SU-DHL-6 (cell line): ENCODE results near the gene NOD1.

Experiments
- H2AFZ ChIP-seq: fragments of 200-600 bp; sonication (generic); 2 replicates; pipeline ENCODE4 v1.6.1; 2014; ENCODE audit warnings: low read depth, mild to moderate bottlenecking, moderate library complexity, mixed read lengths, antibody characterized with exemption, low read length; ENCODE audit not compliant: severe bottlenecking
- H3F3A ChIP-seq: fragments of 200-600 bp; shearing (Covaris generic); 2 replicates; pipeline ENCODE4 v1.6.0; 2016; ENCODE audit warnings: antibody characterized with exemption, mild to moderate bottlenecking; ENCODE audit not compliant: insufficient read depth
- H3K27ac ChIP-seq: fragments of 200-600 bp; sonication (generic); 2 replicates; pipeline ENCODE4 v1.5.1; 2016; ENCODE audit warnings: low read depth, mild to moderate bottlenecking, low read length, moderate library complexity, mixed read lengths
- H3K27me3 ChIP-seq: fragments of 200-600 bp; sonication (generic), shearing (Covaris generic); 2 replicates; pipeline ENCODE4 v1.6.0; 2014; ENCODE audit warnings: mild to moderate bottlenecking, low read length
- H3K36me3 ChIP-seq: fragments of 200-600 bp; sonication (generic); 2 replicates; pipeline ENCODE4 v1.6.1; 2014; ENCODE audit warnings: mild to moderate bottlenecking, low read length, mixed read lengths
- H3K4me2 ChIP-seq: fragments of 300-600, 200-600 bp; shearing (Covaris generic), sonication (generic); 2 replicates; pipeline ENCODE4 v1.6.0; 2014; ENCODE audit warnings: low read length, low read depth, mild to moderate bottlenecking; ENCODE audit not compliant: poor library complexity, severe bottlenecking
- H3K4me3 ChIP-seq: fragments of 200-600 bp; sonication (generic); 2 replicates; pipeline ENCODE4 v1.5.1; 2014; ENCODE audit warnings: antibody characterized with exemption, low read length, mild to moderate bottlenecking, mixed read lengths; ENCODE audit not compliant: insufficient read depth, poor library complexity, severe bottlenecking
- H3K79me2 ChIP-seq: fragments of 200-600 bp; sonication (generic); 2 replicates; pipeline ENCODE4 v1.6.1; 2014; ENCODE audit warnings: mild to moderate bottlenecking, low read length, moderate library complexity; ENCODE audit not compliant: insufficient read depth
- H3K9ac ChIP-seq: fragments of 200-600 bp; sonication (generic); 2 replicates; pipeline ENCODE4 v1.7.0; 2014; ENCODE audit warnings: mild to moderate bottlenecking, low read length
- H3K9me2 ChIP-seq: fragments of 200-600 bp; sonication (generic); replicated peaks from 2 replicates; pipeline ENCODE4 v1.6.1; 2014; ENCODE audit warnings: low read length; ENCODE audit not compliant: insufficient read depth
- H3K9me3 ChIP-seq: fragments of 200-600 bp; sonication (generic); 2 replicates; pipeline ENCODE4 v1.6.1; 2014; ENCODE audit warnings: low read length, mixed read lengths; ENCODE audit not compliant: insufficient read depth
- H4K20me1 ChIP-seq: fragments of 200-600 bp; sonication (generic); 2 replicates; pipeline ENCODE4 v1.6.1; 2014; ENCODE audit warnings: low read depth, mild to moderate bottlenecking, antibody characterized with exemption, low read length, moderate library complexity, mixed read lengths
- CTCF ChIP-seq: fragments of 200-600 bp; sonication (generic); IDR thresholded peaks from one replicate; pipeline ENCODE4 v1.5.1; 2017; ENCODE audit warnings: antibody characterized with exemption, mild to moderate bottlenecking, low read length, moderate library complexity; ENCODE audit not compliant: insufficient read depth, poor library complexity, severe bottlenecking
- EZH2phosphoT487 ChIP-seq: fragments of 200-600 bp; sonication (generic), shearing (Covaris generic); conservative IDR thresholded peaks from 2 replicates; pipeline ENCODE4 v1.6.1; 2018; ENCODE audit warnings: mild to moderate bottlenecking, antibody characterized with exemption, low read length, moderate library complexity, mixed read lengths

The NOD1 gene

GRCh38 chr7:30453016-30453415 lies 25.6 kb downstream of the NOD1 start:
- Histone ChIP-seq H3K4me2 (no peak overlapping the region), H3K9me3 (no peaks in the 10 kb centered on the region), H3K27ac (no peak overlapping the region), H3K27me3 (no peaks in the 10 kb centered on the region), H2AFZ (no peak overlapping the region), H3F3A (no peaks in the 10 kb centered on the region), H3K9ac (no peak overlapping the region), H4K20me1 (no peaks in the 10 kb centered on the region), H3K36me3 (no peaks in the 10 kb centered on the region), H3K9me2 (no peaks in the 10 kb centered on the region), H3K4me3 (no peak overlapping the region), H3K79me2 (no peaks in the 10 kb centered on the region)
- no peak for TF ChIP-seq CTCF
- TF ChIP-seq EZH2phosphoT487, result no peak

- Histone ChIP-seq H4K20me1 (no peaks in the 10 kb centered on the region), H3K4me3 (no peak overlapping the region), H3K27me3 (no peaks in the 10 kb centered on the region), H3F3A (no peaks in the 10 kb centered on the region), H3K27ac (no peak overlapping the region), H3K9me3 (no peaks in the 10 kb centered on the region), H3K9me2 (no peaks in the 10 kb centered on the region), H3K36me3 (no peaks in the 10 kb centered on the region), H3K9ac (no peak overlapping the region), H3K79me2 (no peaks in the 10 kb centered on the region), H2AFZ (no peak overlapping the region), H3K4me2 (no peak overlapping the region)
- TF ChIP-seq EZH2phosphoT487, result no peak
- TF ChIP-seq CTCF, result no peak
These were observed 26.2 kb downstream of the NOD1 start for GRCh38 chr7:30452280-30452930.

GRCh38 chr7:30451539-30452279 lies 26.9 kb downstream of the NOD1 start:
- no peaks in the 10 kb centered on the region for H3K36me3 ChIP-seq
- no peaks in the 10 kb centered on the region for H3K9me3 ChIP-seq
- no peak overlapping the region for H3K4me2 ChIP-seq
- H3F3A ChIP-seq, result no peaks in the 10 kb centered on the region
- H3K9ac ChIP-seq, result no peak overlapping the region
- H3K9me2 ChIP-seq, result no peaks in the 10 kb centered on the region
- no peaks in the 10 kb centered on the region for H4K20me1 ChIP-seq
- H2AFZ ChIP-seq, result no peak overlapping the region
- no peaks in the 10 kb centered on the region for H3K79me2 ChIP-seq
- no peak overlapping the region for H3K27ac ChIP-seq
- no peaks in the 10 kb centered on the region for H3K27me3 ChIP-seq
- no peak overlapping the region for H3K4me3 ChIP-seq
- TF ChIP-seq EZH2phosphoT487 (no peak), CTCF (no peak)
